RWPE1 (cell line): ENCODE data around the gene GALNT1.

Experiments
- CTCF ChIA-PET: fragments of 350-600 bp; sonication (Branson Sonifier 250); formaldehyde crosslinking; extraction: SDS; loops from one replicate; lab custom pipeline; 2021; lab: Yijun Ruan, JAX
- POLR2A ChIA-PET: fragments of 400-600 bp; formaldehyde crosslinking; extraction: SDS; loops from one replicate; lab custom pipeline; 2020; ENCODE audit warnings: antibody characterized with exemption; ENCODE audit not compliant: low non-redundant PET; lab: Yijun Ruan, JAX
- DNase-seq: peaks from one replicate; pipeline ENCODE4 v3.0.0; 2012; ENCODE audit warnings: low spot score
- H3K27ac ChIP-seq: fragments of 450-650 bp; 2 replicates; pipeline ENCODE4 v1.5.1; 2017
- TF ChIP-seq, protein P1 (sequence below): fragments of 450-650 bp; conservative IDR thresholded peaks from 2 replicates; pipeline ENCODE4 v1.5.1; 2017; ENCODE audit warnings: low read depth, mild to moderate bottlenecking

The GALNT1 gene

DNA sequence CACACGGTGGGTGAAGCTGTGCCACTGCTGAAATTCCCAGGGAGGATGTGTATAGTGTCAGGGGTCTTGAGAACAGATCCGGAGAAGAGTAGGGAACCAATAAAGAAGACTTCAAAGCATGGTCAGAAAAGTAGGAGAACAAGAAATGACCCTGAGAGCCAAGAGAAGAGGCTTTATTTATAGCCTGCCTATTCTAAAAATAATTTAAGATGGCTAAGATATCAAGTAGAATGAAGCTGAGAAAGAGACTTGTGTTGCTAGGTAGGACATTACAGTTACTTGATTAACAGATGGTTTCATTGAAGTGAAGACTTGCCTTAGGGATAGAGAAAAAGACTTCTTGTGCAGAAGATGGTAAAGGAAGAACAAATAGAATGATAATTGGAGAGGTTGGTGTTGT, 43.7 kb downstream of the GALNT1 start:
- ChIA-PET POLR2A (no interaction called here), CTCF (no interaction called here)
- DNase-seq, result no peak
- H3K27ac ChIP-seq, result no peak overlapping the region
- TF ChIP-seq, protein P1, sequence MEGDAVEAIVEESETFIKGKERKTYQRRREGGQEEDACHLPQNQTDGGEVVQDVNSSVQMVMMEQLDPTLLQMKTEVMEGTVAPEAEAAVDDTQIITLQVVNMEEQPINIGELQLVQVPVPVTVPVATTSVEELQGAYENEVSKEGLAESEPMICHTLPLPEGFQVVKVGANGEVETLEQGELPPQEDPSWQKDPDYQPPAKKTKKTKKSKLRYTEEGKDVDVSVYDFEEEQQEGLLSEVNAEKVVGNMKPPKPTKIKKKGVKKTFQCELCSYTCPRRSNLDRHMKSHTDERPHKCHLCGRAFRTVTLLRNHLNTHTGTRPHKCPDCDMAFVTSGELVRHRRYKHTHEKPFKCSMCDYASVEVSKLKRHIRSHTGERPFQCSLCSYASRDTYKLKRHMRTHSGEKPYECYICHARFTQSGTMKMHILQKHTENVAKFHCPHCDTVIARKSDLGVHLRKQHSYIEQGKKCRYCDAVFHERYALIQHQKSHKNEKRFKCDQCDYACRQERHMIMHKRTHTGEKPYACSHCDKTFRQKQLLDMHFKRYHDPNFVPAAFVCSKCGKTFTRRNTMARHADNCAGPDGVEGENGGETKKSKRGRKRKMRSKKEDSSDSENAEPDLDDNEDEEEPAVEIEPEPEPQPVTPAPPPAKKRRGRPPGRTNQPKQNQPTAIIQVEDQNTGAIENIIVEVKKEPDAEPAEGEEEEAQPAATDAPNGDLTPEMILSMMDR, result no peak

DNA sequence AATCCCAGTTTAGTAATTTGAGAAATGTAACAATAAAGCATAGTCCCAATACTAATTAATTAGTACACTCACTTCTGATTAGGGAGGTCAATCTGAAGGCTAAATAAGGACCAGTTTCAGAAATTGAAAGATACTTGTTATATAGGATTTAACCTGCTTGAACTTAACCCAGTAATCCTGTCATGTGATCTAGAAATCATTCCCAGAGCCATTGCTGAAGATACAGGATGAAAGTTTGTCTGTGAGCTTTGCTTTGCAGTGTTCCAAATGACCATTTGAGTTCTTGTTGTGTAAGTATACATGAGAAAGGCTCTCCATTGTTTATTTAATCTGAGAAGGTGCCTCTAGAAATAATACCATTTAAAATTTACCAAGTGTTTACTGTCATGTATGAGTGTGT, 52.2 kb downstream of the GALNT1 start:
- POLR2A ChIA-PET, result no interaction called here
- TF ChIP-seq, protein P1, result no peak

GRCh38 chr18:35634323-35634722, 52.8 kb downstream of the GALNT1 start:
- POLR2A ChIA-PET, result no interaction called here
- no peak for DNase-seq
- TF ChIP-seq, protein P1, result no peak
- CTCF ChIA-PET, result no interaction called here
- no peak overlapping the region for H3K27ac ChIP-seq

More for the DNA sequence above, 52.2 kb downstream of the GALNT1 start:
- CTCF ChIA-PET, result no interaction called here
- no peak overlapping the region for H3K27ac ChIP-seq
- DNase-seq, result no peak

DNA sequence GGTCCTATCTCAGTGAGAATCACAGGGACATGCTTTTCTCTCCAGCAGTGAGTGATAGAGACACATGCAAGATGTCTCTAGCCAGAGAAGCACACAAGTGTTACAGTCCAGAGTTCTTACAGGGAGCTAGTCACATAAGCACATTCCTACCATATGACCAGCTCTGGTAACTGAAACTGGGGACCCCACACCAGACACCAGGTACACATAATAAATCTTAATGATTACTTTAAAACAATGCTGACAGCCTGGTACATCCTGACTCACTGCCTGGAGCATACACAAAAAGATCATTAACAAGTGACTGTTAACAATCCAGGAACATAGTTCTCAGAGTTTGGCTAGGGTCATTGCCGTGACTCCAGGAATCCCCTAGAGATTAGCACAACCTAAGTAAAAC, 53.6 kb downstream of the GALNT1 start:
- no peak overlapping the region for H3K27ac ChIP-seq
- CTCF ChIA-PET, result no interaction called here
- TF ChIP-seq, protein P1, result no peak
- DNase-seq, result peak; percentile 11
- POLR2A ChIA-PET, result no interaction called here

- ChIA-PET POLR2A (no interaction called here), CTCF (interaction anchor here (0.5 kb wide), 1 partner anchor 93 kb away, joined by 3 read pairs; no protein-coding TSS in a partner anchor)
- TF ChIP-seq, protein P1, result no peak
Measured at GRCh38 chr18:35637227-35637626, 55.7 kb downstream of the GALNT1 start.

DNA sequence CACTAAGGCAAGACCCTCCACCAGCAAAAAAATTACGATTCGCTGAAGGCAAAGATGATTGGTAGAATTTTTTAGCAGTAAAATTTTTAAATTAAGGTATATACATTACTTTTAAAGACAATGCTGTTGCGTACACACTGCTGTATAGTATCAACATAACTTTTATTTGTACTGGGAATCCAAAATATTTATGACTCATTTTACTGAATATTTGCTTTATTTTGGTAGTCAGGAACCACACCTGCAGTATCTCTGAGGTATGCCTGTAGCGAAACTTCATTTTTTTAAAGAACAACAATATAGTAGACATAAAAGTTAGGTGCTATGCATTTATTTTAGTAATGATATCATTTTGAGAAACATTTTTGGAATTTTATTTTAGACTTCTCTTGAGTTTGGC, 57.8 kb downstream of the GALNT1 start:
- TF ChIP-seq, protein P1, result no peak
- ChIA-PET POLR2A (no interaction called here), CTCF (no interaction called here)
- no peak overlapping the region for H3K27ac ChIP-seq
- no peak for DNase-seq

More at GRCh38 chr18:35637227-35637626, 55.7 kb downstream of the GALNT1 start:
- no peak overlapping the region for H3K27ac ChIP-seq
- DNase-seq, result no peak
